T-cell (primary cell): ENCODE data around the gene GPS2. TPM values are rescaled to one million over a fixed set of nuclear protein-coding genes. Genes with fewer than 3 reads are reported as not detected.
A peak's percentile ranks its signal among the peaks of the same experiment; 100 is the strongest.

Source experiments
- ATAC-seq, 4 experiments: fragments of 200-7000 bp in 3 of 4; fragments of 150-1000 bp in 1 of 4; cut with Tn5 transposase; replicated peaks in 1 of 4; 1 replicate in 3 of 4; 2 replicates in 1 of 4; pipeline ENCODE4 v1.10.0; 2021; ENCODE audit warnings: moderate library complexity in 3 of 4, mild to moderate bottlenecking in 2 of 4, moderate number of reproducible peaks in 1 of 4
- CTCF ChIA-PET, 2 donors: fragments of 300-600 bp; sonication (Branson Sonifier 250); formaldehyde crosslinking; loops; one replicate each; lab custom pipeline; 2022; ENCODE audit warnings: antibody characterized with exemption in 2 of 2; lab: Charles Lee
- POLR2A ChIA-PET, 2 donors: fragments of 300-600 bp; sonication (Branson Sonifier 250); formaldehyde crosslinking; loops; one replicate each; lab custom pipeline; 2022; ENCODE audit warnings: antibody characterized with exemption in 2 of 2; lab: Charles Lee
- DNase-seq, 35 experiments: peaks; one replicate each; pipeline versions ENCODE4 v3.0.0 to v3.0.0-alpha.2; 2013 to 2023
- H3K27ac ChIP-seq: one replicate; pipeline ENCODE4 v1.5.1; 2013; ENCODE audit warnings: low read length
- H3K27me3 ChIP-seq, 2 experiments: replicated peaks in 1 of 2; 1 replicate in 1 of 2; 2 replicates in 1 of 2; pipeline versions ENCODE4 v1.6.1 to v1.7.0; 2013; ENCODE audit warnings: low read length in 1 of 2, mixed read lengths in 1 of 2; ENCODE audit not compliant: control insufficient read depth in 2 of 2, insufficient read depth in 2 of 2; ENCODE audit errors: extremely low read depth in 1 of 2
- H3K36me3 ChIP-seq, 2 donors: 1 replicate in 1 of 2; 2 replicates in 1 of 2; pipeline versions ENCODE4 v1.6.1 to v1.7.0; 2013; ENCODE audit warnings: low read length in 1 of 2; ENCODE audit not compliant: control insufficient read depth in 2 of 2, insufficient read depth in 1 of 2; ENCODE audit errors: extremely low read depth in 1 of 2
- H3K4me1 ChIP-seq, 2 experiments: 1 replicate in 1 of 2; 2 replicates in 1 of 2; pipeline versions ENCODE4 v1.6.1 to v1.7.0; 2013; ENCODE audit warnings: low read length in 2 of 2, mixed read lengths in 1 of 2; ENCODE audit not compliant: insufficient read depth in 2 of 2, control insufficient read depth in 1 of 2; ENCODE audit errors: extremely low read depth in 1 of 2
- H3K4me3 ChIP-seq, 2 donors: 1 replicate in 1 of 2; 2 replicates in 1 of 2; pipeline versions ENCODE4 v1.5.1 to v1.7.0; 2013; ENCODE audit warnings: mild to moderate bottlenecking in 2 of 2, low read length in 1 of 2, moderate library complexity in 1 of 2; ENCODE audit not compliant: control insufficient read depth in 1 of 2; ENCODE audit errors: extremely low read depth in 1 of 2
- H3K9me3 ChIP-seq: 2 replicates; pipeline ENCODE4 v1.7.0; 2013
- H3K27ac Mint-ChIP-seq, 2 donors: one replicate each; pipeline ENCODE4 v1.8.0; 2020 to 2021; ENCODE audit warnings: mild to moderate bottlenecking in 2 of 2, mixed read lengths in 2 of 2
- H3K27me3 Mint-ChIP-seq, 2 donors: one replicate each; pipeline ENCODE4 v1.8.0; 2021 to 2022; ENCODE audit warnings: mixed read lengths in 2 of 2
- H3K36me3 Mint-ChIP-seq: one replicate; pipeline ENCODE4 v1.8.0; 2021; ENCODE audit warnings: mixed read lengths
- H3K4me1 Mint-ChIP-seq, 3 donors: one replicate each; pipeline ENCODE4 v1.8.0; 2020 to 2022; ENCODE audit warnings: mixed read lengths in 3 of 3, mild to moderate bottlenecking in 1 of 3
- H3K4me3 Mint-ChIP-seq, 3 donors: one replicate each; pipeline ENCODE4 v1.8.0; 2020 to 2022; ENCODE audit warnings: mild to moderate bottlenecking in 3 of 3, mixed read lengths in 3 of 3, moderate library complexity in 3 of 3
- H3K9me3 Mint-ChIP-seq, 3 donors: one replicate each; pipeline ENCODE4 v1.8.0; 2020 to 2022; ENCODE audit warnings: mixed read lengths in 3 of 3
- WGBS: methylation state at CpG from one replicate; pipeline ENCODE4 v1.1.5; 2013; ENCODE audit warnings: missing lambda C conversion rate; ENCODE audit not compliant: insufficient coverage; 5-methylcytosine and 5-hydroxymethylcytosine counted together
- total RNA-seq, 35 experiments: library from RNA in 6 of 35; stranded (reverse) in 6 of 35; fragments of 120-200 nt in 1 of 35; gene quantifications; one replicate each; pipeline versions ENCODE4 v1.2.1 to v1.2.4 and lab custom pipeline; 2013 to 2026

GPS2 gene, protein sequence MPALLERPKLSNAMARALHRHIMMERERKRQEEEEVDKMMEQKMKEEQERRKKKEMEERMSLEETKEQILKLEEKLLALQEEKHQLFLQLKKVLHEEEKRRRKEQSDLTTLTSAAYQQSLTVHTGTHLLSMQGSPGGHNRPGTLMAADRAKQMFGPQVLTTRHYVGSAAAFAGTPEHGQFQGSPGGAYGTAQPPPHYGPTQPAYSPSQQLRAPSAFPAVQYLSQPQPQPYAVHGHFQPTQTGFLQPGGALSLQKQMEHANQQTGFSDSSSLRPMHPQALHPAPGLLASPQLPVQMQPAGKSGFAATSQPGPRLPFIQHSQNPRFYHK
- total RNA-seq (100 to 1,000 TPM; 114 to 129 (median 125) TPM), total RNA-seq (lab: John Stamatoyannopoulos, UW) (2.0 to 9.6 (median 4.7) reads per million in 29 experiments)
- 54.0 TPM for total RNA-seq (2013)

DNA sequence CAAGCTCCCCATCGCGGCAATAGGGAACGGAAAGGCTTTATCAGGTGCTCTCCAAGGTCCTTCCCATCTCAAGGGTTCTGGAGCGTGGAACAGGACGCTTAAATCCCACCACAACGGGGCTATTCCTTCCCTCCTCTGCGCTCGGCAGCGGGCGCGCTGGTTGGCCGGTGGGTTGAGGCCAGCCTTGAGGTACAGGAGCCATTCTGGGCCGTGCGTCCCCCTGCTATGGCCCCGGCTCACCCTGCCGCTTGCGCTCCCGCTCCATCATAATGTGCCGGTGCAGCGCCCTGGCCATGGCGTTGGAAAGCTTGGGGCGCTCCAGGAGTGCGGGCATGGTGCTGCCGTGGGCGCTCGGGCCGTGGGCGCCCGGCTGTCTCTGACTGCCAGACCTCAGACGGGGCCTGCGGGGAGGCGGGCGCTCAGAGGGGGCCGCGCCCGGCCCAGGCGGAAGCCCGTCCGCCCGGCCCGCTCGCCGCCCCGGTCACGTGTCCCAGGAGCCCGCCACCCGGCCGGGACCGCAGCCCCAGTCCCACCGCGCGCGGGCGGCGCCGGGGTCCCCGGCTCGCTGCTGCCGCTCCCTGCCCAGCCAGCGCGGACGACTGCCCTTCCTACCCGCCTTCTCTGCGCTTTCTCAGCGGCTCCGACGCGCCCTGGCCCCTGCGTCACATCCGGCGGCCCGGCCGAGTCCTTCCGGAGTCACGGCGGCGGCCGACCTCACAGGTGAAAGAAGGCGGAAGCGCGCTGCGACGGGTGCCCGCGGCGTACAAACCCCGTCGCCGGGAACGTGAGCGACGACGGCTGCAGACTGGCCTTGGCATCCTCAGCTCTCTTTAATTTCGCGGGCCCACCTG, at the start of gene GPS2:
Gene GPS2 (minus strand): TSS at position 642 of the 851 bp plus-strand sequence. CDS start 308 bp downstream, at position 334.
- H3K9me3 ChIP-seq, result no peaks in the 10 kb centered on the region
- peaks cover 12 to 56% of the 10 kb centered on the region in 2 experiments for H3K4me1 ChIP-seq
- WGBS, result under 1% methylated on average over 91 of the region's 95 CpGs
- peak within 1 kb of the TSS; percentile 78 to 79 for H3K4me3 ChIP-seq
- H3K36me3 ChIP-seq, result peaks cover 14 to 72% of the 10 kb centered on the region in 2 donors
- H3K27ac ChIP-seq, result peak within 1 kb of the TSS; percentile 88
- Mint-ChIP-seq H3K4me1 (peaks cover 54 to 59% (median 58%) of the 10 kb centered on the region in 3 donors), H3K36me3 (peaks cover 46% of the 10 kb centered on the region), H3K9me3 (no peaks in the 10 kb centered on the region), H3K27me3 (no peaks in the 10 kb centered on the region), H3K4me3 (peak within 1 kb of the TSS; percentile 80 to 93 (median 80)), H3K27ac (peak within 1 kb of the TSS; percentile 91 to 93)
- peak; percentile 87 to 97 (median 94) for DNase-seq
- peak; percentile 85 to 89 (median 88) for ATAC-seq
- POLR2A ChIA-PET, result interaction anchor here (0.6 kb wide), 3 partner anchors 57 to 96 kb away, joined by 3 to 7 read pairs (median 3); partner anchors contain the start of gene TMEM256 (in 1 of the 2)
- CTCF ChIA-PET, result interaction anchor here in 1 of 2 donors (1.9 kb wide), 1 partner anchor 15 kb away, joined by 8 read pairs; the partner anchor contains the start of gene NEURL4
- H3K27me3 ChIP-seq, result no peaks in the 10 kb centered on the region

DNA sequence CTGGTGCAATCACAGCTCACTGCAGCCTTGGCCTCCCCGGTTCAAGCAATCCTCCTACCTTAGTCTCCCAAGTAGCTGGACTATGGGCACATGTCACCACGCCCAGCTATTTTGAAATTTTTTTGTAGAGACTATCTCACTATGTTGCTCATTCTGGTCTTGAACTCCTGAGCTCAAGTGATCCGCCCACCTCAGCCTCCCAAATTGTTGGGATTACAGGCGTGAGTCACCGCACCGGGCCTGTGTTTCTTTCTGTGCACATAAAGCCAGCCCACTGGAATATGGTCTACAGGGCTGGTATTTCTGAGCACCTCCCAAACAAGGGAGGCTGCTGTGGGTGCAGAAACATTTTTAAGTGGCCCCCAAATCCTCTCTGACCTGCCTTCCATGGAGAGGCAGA, 48.2 kb upstream of the GPS2 start:
- WGBS, result 80% methylated on average over 1 of the region's 6 CpGs
- CTCF ChIA-PET, result interaction anchor here (0.6 kb wide), 2 partner anchors 8 to 45 kb away, joined by 3 to 4 read pairs; no protein-coding TSS in a partner anchor

DNA sequence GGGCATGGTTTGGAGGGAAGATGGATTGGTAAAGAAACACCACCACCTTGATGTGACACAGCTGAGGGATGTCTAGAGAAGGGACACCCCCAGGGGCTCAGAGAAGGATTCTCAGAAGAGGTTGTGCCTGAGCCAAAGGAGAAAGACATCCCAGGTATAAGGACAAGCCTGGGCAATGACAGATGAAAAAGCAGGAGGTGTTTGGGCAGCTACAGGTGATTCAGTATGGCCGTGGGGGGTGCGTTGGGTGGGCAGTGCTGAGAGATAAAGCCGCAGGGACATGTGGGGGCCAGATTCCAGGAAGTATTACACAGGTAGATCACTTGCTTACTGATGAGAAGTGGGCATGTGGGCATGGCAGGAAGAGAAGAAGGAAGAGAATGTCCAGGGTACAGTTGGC, 46.7 kb upstream of the GPS2 start:
- no peak overlapping the region for H3K27ac ChIP-seq
- H3K9me3 ChIP-seq, result no peaks in the 10 kb centered on the region
- peaks cover 2 to 6% of the 10 kb centered on the region in 2 donors for H3K27me3 Mint-ChIP-seq
- no peak overlapping the region for H3K27ac Mint-ChIP-seq
- H3K36me3 Mint-ChIP-seq, result no peaks in the 10 kb centered on the region
- H3K27me3 ChIP-seq, result peaks cover 0 to 16% of the 10 kb centered on the region in 2 experiments
- H3K4me1 ChIP-seq, result no peaks in the 10 kb centered on the region
- H3K36me3 ChIP-seq, result no peaks in the 10 kb centered on the region
- WGBS, result 59% methylated on average over 3 of the region's 3 CpGs
- ChIA-PET CTCF (interaction anchor here in 1 of 2 donors (0.7 kb wide), 1 partner anchor 13 kb away, joined by 3 read pairs; no protein-coding TSS in a partner anchor), POLR2A (no interaction called here)
- DNase-seq (no peak), ATAC-seq (no peak)
- H3K4me3 ChIP-seq, result no peak overlapping the region
- H3K4me1 Mint-ChIP-seq, result no peaks in the 10 kb centered on the region
- H3K9me3 Mint-ChIP-seq, result no peaks in the 10 kb centered on the region
- no peak overlapping the region for H3K4me3 Mint-ChIP-seq

More for the DNA sequence above, 48.2 kb upstream of the GPS2 start:
- no peaks in the 10 kb centered on the region for H3K9me3 Mint-ChIP-seq
- H3K9me3 ChIP-seq, result no peaks in the 10 kb centered on the region
- H3K27ac Mint-ChIP-seq, result no peak overlapping the region
- POLR2A ChIA-PET, result no interaction called here
- H3K36me3 ChIP-seq, result no peaks in the 10 kb centered on the region
- no peaks in the 10 kb centered on the region for H3K36me3 Mint-ChIP-seq
- no peaks in the 10 kb centered on the region for H3K4me1 Mint-ChIP-seq
- peaks cover 0 to 14% of the 10 kb centered on the region in 2 experiments for H3K27me3 ChIP-seq
- no peak overlapping the region for H3K4me3 Mint-ChIP-seq
- no peak overlapping the region for H3K4me3 ChIP-seq
- no peak for ATAC-seq
- DNase-seq, result no peak
- no peak overlapping the region for H3K27ac ChIP-seq
- no peaks in the 10 kb centered on the region for H3K4me1 ChIP-seq
- peaks cover 2 to 6% of the 10 kb centered on the region in 2 donors for H3K27me3 Mint-ChIP-seq

DNA sequence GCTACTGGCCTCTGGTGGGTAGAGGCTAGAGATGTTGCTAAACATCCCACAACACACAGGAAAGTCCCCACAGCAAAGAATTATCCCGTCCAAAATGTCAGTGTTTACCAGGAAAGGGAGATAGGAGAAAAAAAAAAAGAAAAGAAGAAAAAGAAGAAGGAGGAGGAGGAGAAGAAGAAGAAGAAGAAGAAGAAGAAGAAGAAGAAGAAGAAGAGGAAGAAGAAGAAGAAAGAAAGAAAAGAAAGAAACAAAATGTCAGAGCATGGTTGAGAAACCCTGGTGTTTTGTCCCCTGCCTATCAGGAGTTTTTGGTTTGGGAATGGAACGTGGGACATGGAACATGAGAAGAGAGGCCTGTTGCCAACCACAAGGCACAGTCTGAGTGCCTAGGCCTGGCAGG, 42.2 kb upstream of the GPS2 start:
- Mint-ChIP-seq H3K36me3 (no peaks in the 10 kb centered on the region), H3K27ac (no peak overlapping the region), H3K9me3 (no peaks in the 10 kb centered on the region), H3K4me3 (no peak overlapping the region), H3K27me3 (peaks cover 2 to 6% of the 10 kb centered on the region in 2 donors), H3K4me1 (peaks cover 7 to 26% (median 22%) of the 10 kb centered on the region in 3 donors)
- no peak for ATAC-seq
- DNase-seq, result no peak
- H3K4me1 ChIP-seq, result peaks cover under 1 to 38% of the 10 kb centered on the region in 2 experiments
- H3K4me3 ChIP-seq, result no peak overlapping the region
- CTCF ChIA-PET, result interaction anchor here (0.7 kb wide), 3 partner anchors 21 to 330 kb away, joined by 4 to 8 read pairs (median 4); partner anchors contain the start of gene ACAP1 (in 1 of the 2)
- 89% methylated on average over 1 of the region's 2 CpGs for WGBS
- H3K27me3 ChIP-seq, result peaks cover 0 to 16% of the 10 kb centered on the region in 2 experiments
- POLR2A ChIA-PET, result no interaction called here
- no peaks in the 10 kb centered on the region for H3K9me3 ChIP-seq
- H3K36me3 ChIP-seq, result no peaks in the 10 kb centered on the region
- no peak overlapping the region for H3K27ac ChIP-seq

DNA sequence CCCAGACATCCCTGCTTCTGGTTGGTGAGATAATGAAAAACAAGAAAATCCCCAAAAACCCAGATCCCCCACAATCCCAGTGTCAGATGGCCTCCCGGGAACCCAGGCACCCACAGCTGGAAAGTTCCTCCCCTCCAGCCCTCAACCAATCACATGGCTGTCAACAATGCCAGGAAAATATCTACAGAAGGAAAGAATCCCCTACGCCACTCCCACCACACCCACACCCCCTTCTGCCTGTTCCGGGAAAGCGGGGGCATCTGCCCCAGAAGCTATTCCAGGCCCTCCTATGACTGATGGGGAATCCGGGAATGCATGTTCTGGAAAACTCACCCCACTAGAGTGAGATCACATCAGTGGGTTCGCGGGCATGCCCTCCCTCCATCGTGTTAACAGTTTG, 41.6 kb upstream of the GPS2 start:
- Mint-ChIP-seq H3K27me3 (peaks cover 2 to 3% of the 10 kb centered on the region in 2 donors), H3K4me3 (no peak overlapping the region), H3K36me3 (no peaks in the 10 kb centered on the region), H3K27ac (no peak overlapping the region), H3K9me3 (no peaks in the 10 kb centered on the region), H3K4me1 (peaks cover 9 to 28% (median 24%) of the 10 kb centered on the region in 3 donors)
- no peak overlapping the region for H3K4me3 ChIP-seq
- H3K36me3 ChIP-seq, result no peaks in the 10 kb centered on the region
- POLR2A ChIA-PET, result no interaction called here
- 81% methylated on average over 5 of the region's 8 CpGs for WGBS
- no peak for ATAC-seq
- CTCF ChIA-PET, result interaction anchor here in 1 of 2 donors (0.6 to 1.9 kb wide), 4 partner anchors 27 to 204 kb away, joined by 3 to 9 read pairs (median 6); partner anchors contain the start of gene TMEM102
- H3K9me3 ChIP-seq, result no peaks in the 10 kb centered on the region
- H3K27ac ChIP-seq, result no peak overlapping the region
- H3K27me3 ChIP-seq, result peaks cover 0 to 11% of the 10 kb centered on the region in 2 experiments
- no peak for DNase-seq
- H3K4me1 ChIP-seq, result peaks cover 2 to 42% of the 10 kb centered on the region in 2 experiments
